ENCODE measurements around the gene DAPK2. TPM values are rescaled to one million over a fixed set of nuclear protein-coding genes. Genes with fewer than 3 reads are reported as not detected.

The DAPK2 gene
- total and polyA plus RNA-seq, 2 of the 13 experiments (the other 11 are each of a cell fraction or from before 2014, with no cell fraction given): 0.33 to 0.63 TPM

DNA sequence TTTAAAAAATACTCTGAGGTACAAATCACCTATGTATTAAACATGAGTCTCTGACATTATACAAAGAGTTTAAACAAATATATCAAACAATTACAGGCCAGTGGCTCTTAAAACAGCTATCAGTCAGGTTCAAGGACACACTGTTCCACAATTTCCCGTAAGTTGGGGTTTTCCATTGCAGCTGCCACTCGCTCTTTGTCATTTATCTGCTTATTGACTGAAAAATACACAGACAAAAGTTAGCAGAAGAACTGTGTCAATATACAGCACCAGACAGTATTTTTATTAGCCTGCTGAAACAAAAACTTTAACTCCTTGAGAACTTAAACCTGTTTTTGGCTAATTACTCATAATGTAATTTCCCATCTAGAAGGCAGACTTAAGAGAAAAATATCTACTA lies 26.5 kb upstream of the DAPK2 start (continued):
- TF ChIP-seq, protein P1, sequence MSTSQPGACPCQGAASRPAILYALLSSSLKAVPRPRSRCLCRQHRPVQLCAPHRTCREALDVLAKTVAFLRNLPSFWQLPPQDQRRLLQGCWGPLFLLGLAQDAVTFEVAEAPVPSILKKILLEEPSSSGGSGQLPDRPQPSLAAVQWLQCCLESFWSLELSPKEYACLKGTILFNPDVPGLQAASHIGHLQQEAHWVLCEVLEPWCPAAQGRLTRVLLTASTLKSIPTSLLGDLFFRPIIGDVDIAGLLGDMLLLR (CRISPR knock-in tag; IDR thresholded peaks at IDR 0.05): no peak
- TF ChIP-seq, protein P2, sequence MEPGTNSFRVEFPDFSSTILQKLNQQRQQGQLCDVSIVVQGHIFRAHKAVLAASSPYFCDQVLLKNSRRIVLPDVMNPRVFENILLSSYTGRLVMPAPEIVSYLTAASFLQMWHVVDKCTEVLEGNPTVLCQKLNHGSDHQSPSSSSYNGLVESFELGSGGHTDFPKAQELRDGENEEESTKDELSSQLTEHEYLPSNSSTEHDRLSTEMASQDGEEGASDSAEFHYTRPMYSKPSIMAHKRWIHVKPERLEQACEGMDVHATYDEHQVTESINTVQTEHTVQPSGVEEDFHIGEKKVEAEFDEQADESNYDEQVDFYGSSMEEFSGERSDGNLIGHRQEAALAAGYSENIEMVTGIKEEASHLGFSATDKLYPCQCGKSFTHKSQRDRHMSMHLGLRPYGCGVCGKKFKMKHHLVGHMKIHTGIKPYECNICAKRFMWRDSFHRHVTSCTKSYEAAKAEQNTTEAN (CRISPR knock-in tag; conservative IDR thresholded peaks at IDR 0.05): 0 out of 2 replicates have a peak, but pooled peaks have one; percentile 31
- TF ChIP-seq ONECUT2 (CRISPR knock-in tag; IDR thresholded peaks at IDR 0.05): peak; percentile 79
- peak; percentile 95 for TF ChIP-seq TBL1XR1 (IDR thresholded peaks at IDR 0.05; ENCODE audit: borderline replicate concordance, low read length, partially characterized antibody)
- TF ChIP-seq, protein P3, sequence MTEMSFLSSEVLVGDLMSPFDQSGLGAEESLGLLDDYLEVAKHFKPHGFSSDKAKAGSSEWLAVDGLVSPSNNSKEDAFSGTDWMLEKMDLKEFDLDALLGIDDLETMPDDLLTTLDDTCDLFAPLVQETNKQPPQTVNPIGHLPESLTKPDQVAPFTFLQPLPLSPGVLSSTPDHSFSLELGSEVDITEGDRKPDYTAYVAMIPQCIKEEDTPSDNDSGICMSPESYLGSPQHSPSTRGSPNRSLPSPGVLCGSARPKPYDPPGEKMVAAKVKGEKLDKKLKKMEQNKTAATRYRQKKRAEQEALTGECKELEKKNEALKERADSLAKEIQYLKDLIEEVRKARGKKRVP (CRISPR knock-in tag; IDR thresholded peaks at IDR 0.05): peak in 1 of 2 experiments; percentile 63; a peak in 1 of 4 replicates
- peak; percentile 94 for TF ChIP-seq HDAC2 (CRISPR knock-in tag; IDR thresholded peaks at IDR 0.05)
- TF ChIP-seq, protein P4, sequence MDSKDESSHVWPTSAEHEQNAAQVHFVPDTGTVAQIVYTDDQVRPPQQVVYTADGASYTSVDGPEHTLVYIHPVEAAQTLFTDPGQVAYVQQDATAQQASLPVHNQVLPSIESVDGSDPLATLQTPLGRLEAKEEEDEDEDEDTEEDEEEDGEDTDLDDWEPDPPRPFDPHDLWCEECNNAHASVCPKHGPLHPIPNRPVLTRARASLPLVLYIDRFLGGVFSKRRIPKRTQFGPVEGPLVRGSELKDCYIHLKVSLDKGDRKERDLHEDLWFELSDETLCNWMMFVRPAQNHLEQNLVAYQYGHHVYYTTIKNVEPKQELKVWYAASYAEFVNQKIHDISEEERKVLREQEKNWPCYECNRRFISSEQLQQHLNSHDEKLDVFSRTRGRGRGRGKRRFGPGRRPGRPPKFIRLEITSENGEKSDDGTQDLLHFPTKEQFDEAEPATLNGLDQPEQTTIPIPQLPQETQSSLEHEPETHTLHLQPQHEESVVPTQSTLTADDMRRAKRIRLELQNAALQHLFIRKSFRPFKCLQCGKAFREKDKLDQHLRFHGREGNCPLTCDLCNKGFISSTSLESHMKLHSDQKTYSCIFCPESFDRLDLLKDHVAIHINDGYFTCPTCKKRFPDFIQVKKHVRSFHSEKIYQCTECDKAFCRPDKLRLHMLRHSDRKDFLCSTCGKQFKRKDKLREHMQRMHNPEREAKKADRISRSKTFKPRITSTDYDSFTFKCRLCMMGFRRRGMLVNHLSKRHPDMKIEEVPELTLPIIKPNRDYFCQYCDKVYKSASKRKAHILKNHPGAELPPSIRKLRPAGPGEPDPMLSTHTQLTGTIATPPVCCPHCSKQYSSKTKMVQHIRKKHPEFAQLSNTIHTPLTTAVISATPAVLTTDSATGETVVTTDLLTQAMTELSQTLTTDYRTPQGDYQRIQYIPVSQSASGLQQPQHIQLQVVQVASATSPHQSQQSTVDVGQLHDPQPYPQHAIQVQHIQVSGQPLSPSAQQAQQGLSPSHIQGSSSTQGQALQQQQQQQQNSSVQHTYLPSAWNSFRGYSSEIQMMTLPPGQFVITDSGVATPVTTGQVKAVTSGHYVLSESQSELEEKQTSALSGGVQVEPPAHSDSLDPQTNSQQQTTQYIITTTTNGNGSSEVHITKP (CRISPR knock-in tag; IDR thresholded peaks at IDR 0.05; ENCODE audit: low read depth): peak; percentile 45; the same call in 1 of the 2 replicates
- no peak for TF ChIP-seq ZNF24 (IDR thresholded peaks at IDR 0.05)
- no peak for TF ChIP-seq SSRP1 (CRISPR knock-in tag; IDR thresholded peaks at IDR 0.05)
- peak; percentile 76 for TF ChIP-seq TBX2 (CRISPR knock-in tag; IDR thresholded peaks at IDR 0.05; ENCODE audit: borderline replicate concordance)
- TF ChIP-seq, protein P5, sequence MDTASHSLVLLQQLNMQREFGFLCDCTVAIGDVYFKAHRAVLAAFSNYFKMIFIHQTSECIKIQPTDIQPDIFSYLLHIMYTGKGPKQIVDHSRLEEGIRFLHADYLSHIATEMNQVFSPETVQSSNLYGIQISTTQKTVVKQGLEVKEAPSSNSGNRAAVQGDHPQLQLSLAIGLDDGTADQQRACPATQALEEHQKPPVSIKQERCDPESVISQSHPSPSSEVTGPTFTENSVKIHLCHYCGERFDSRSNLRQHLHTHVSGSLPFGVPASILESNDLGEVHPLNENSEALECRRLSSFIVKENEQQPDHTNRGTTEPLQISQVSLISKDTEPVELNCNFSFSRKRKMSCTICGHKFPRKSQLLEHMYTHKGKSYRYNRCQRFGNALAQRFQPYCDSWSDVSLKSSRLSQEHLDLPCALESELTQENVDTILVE (CRISPR knock-in tag; IDR thresholded peaks at IDR 0.05): peak; percentile 89
- TF ChIP-seq SP1 (IDR thresholded peaks at IDR 0.05): no peak
- TF ChIP-seq SP1 (CRISPR knock-in tag; IDR thresholded peaks at IDR 0.05): no peak
- no peak for TF ChIP-seq NCOA5 (CRISPR knock-in tag; IDR thresholded peaks at IDR 0.05)
- peak; percentile 50; the same call in 1 of the 2 replicates for TF ChIP-seq MEF2D (CRISPR knock-in tag; IDR thresholded peaks at IDR 0.05)
- TF ChIP-seq NR3C1 (CRISPR knock-in tag; IDR thresholded peaks at IDR 0.05): no peak
- TF ChIP-seq, protein P6, sequence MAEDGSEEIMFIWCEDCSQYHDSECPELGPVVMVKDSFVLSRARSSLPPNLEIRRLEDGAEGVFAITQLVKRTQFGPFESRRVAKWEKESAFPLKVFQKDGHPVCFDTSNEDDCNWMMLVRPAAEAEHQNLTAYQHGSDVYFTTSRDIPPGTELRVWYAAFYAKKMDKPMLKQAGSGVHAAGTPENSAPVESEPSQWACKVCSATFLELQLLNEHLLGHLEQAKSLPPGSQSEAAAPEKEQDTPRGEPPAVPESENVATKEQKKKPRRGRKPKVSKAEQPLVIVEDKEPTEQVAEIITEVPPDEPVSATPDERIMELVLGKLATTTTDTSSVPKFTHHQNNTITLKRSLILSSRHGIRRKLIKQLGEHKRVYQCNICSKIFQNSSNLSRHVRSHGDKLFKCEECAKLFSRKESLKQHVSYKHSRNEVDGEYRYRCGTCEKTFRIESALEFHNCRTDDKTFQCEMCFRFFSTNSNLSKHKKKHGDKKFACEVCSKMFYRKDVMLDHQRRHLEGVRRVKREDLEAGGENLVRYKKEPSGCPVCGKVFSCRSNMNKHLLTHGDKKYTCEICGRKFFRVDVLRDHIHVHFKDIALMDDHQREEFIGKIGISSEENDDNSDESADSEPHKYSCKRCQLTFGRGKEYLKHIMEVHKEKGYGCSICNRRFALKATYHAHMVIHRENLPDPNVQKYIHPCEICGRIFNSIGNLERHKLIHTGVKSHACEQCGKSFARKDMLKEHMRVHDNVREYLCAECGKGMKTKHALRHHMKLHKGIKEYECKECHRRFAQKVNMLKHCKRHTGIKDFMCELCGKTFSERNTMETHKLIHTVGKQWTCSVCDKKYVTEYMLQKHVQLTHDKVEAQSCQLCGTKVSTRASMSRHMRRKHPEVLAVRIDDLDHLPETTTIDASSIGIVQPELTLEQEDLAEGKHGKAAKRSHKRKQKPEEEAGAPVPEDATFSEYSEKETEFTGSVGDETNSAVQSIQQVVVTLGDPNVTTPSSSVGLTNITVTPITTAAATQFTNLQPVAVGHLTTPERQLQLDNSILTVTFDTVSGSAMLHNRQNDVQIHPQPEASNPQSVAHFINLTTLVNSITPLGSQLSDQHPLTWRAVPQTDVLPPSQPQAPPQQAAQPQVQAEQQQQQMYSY (CRISPR knock-in tag; IDR thresholded peaks at IDR 0.05): no peak; the same call in 1 of the 2 replicates
- TF ChIP-seq KAT8 (CRISPR knock-in tag; IDR thresholded peaks at IDR 0.05): peak; percentile 72
- TF ChIP-seq CBFB (CRISPR knock-in tag; IDR thresholded peaks at IDR 0.05): peak; percentile 48; the same call in 1 of the 2 replicates
- peak; percentile 95 for TF ChIP-seq BCL6 (CRISPR knock-in tag; IDR thresholded peaks at IDR 0.05)
- peak; percentile 90 for TF ChIP-seq MED1 (CRISPR knock-in tag; IDR thresholded peaks at IDR 0.05)

Data from HepG2 (cell line).